IMR-90 (cell line): Measurements from ENCODE around the gene TOB2. TPM values are rescaled to one million over a fixed set of nuclear protein-coding genes. Genes with fewer than 3 reads are reported as not detected.

Source experiments
- ATAC-seq: fragments of 200-7000 bp; cut with Tn5 transposase; 2 replicates; pipeline ENCODE4 v1.9.1; 2020; ENCODE audit warnings: low read depth, mild to moderate bottlenecking, moderate library complexity
- BruUV-seq: library from RNA; stranded (reverse); fragments of 400-500 nt; replicated peaks from 2 replicates; lab custom pipeline; 2021; lab: Mats Ljungman, UMichigan
- CTCF ChIA-PET: fragments of 300-600 bp; formaldehyde crosslinking; extraction: SDS; loops from one replicate; lab custom pipeline; 2021; ENCODE audit warnings: antibody characterized with exemption; lab: Yijun Ruan, JAX
- POLR2A ChIA-PET: fragments of 300-600 bp; sonication (Branson Sonifier 250); formaldehyde crosslinking; loops from one replicate; lab custom pipeline; 2022; ENCODE audit warnings: antibody characterized with exemption; ENCODE audit not compliant: unreplicated experiment; lab: Charles Lee
- DNase-seq: peaks from one replicate; pipeline ENCODE4 v3.0.0; 2013
- H2AFZ ChIP-seq: replicated peaks from 2 replicates; pipeline ENCODE3; 2013; ENCODE audit warnings: low read length, mild to moderate bottlenecking; ENCODE audit not compliant: poor library complexity
- H2AK5ac ChIP-seq: 2 replicates; pipeline ENCODE4 v1.6.1; 2013; ENCODE audit warnings: low read depth, low read length, inconsistent platforms
- H2AK9ac ChIP-seq: replicated peaks from 2 replicates; pipeline ENCODE3; 2013; ENCODE audit warnings: mild to moderate bottlenecking, low read depth, low read length, moderate library complexity; ENCODE audit not compliant: poor library complexity
- H2BK120ac ChIP-seq: 2 replicates; pipeline ENCODE4 v1.6.1; 2013; ENCODE audit warnings: low read depth, low read length, inconsistent platforms
- H2BK15ac ChIP-seq: 3 replicates; pipeline ENCODE4 v1.6.1; 2013; ENCODE audit warnings: low read depth, low read length, inconsistent platforms
- H2BK20ac ChIP-seq: 2 replicates; pipeline ENCODE4 v1.6.1; 2013; ENCODE audit warnings: low read depth, mild to moderate bottlenecking, inconsistent platforms, low read length, moderate library complexity
- H2BK5ac ChIP-seq: 2 replicates; pipeline ENCODE4 v1.6.1; 2013; ENCODE audit warnings: mild to moderate bottlenecking, low read depth, low read length, inconsistent platforms; ENCODE audit not compliant: poor library complexity, severe bottlenecking
- H3K14ac ChIP-seq: replicated peaks from 2 replicates; pipeline ENCODE4 v1.6.1; 2013; ENCODE audit warnings: low read depth, low read length, inconsistent platforms
- H3K18ac ChIP-seq: 2 replicates; pipeline ENCODE4 v1.6.1; 2013; ENCODE audit warnings: low read depth, low read length, control low read depth
- H3K23ac ChIP-seq: 2 replicates; pipeline ENCODE4 v1.6.1; 2013; ENCODE audit warnings: low read depth, low read length, inconsistent platforms
- H3K27ac ChIP-seq: 2 replicates; pipeline ENCODE4 v1.5.1; 2013; ENCODE audit warnings: mild to moderate bottlenecking, control low read depth, low read length; ENCODE audit not compliant: insufficient read depth
- H3K27me3 ChIP-seq: 2 replicates; pipeline ENCODE4 v1.6.1; 2013; ENCODE audit warnings: low read length; ENCODE audit not compliant: control insufficient read depth, insufficient read depth
- H3K36me3 ChIP-seq: 2 replicates; pipeline ENCODE4 v1.6.1; 2013; ENCODE audit warnings: low read length, mixed read lengths; ENCODE audit not compliant: control insufficient read depth, insufficient read depth
- H3K4ac ChIP-seq: 2 replicates; pipeline ENCODE4 v1.6.1; 2013; ENCODE audit warnings: low read depth, low read length, inconsistent platforms
- H3K4me1 ChIP-seq: 2 replicates; pipeline ENCODE4 v1.6.1; 2013; ENCODE audit warnings: low read length, mixed read lengths; ENCODE audit not compliant: control insufficient read depth, insufficient read depth
- H3K4me2 ChIP-seq: 2 replicates; pipeline ENCODE4 v1.6.1; 2013; ENCODE audit warnings: low read depth, mild to moderate bottlenecking, control low read depth, low read length, moderate library complexity
- H3K4me3 ChIP-seq: 2 replicates; pipeline ENCODE4 v1.5.1; 2013; ENCODE audit warnings: low read depth, mild to moderate bottlenecking, control low read depth, low read length, moderate library complexity; ENCODE audit not compliant: insufficient read depth
- H3K56ac ChIP-seq: 2 replicates; pipeline ENCODE4 v1.6.1; 2013; ENCODE audit warnings: low read length, inconsistent platforms; ENCODE audit not compliant: insufficient read depth; ENCODE audit errors: extremely low read depth
- H3K79me1 ChIP-seq, 2 experiments: 2 replicates each; pipeline ENCODE4 v1.6.1; 2013; ENCODE audit warnings: low read length in 2 of 2, inconsistent platforms in 1 of 2, low read depth in 1 of 2
- H3K9ac ChIP-seq: 2 replicates; pipeline ENCODE4 v1.6.1; 2013; ENCODE audit warnings: low read depth, low read length, control low read depth
- H3K9me1 ChIP-seq: 2 replicates; pipeline ENCODE4 v1.6.1; 2013; ENCODE audit warnings: low read length, inconsistent platforms; ENCODE audit not compliant: insufficient read depth
- H3K9me3 ChIP-seq: 2 replicates; pipeline ENCODE4 v1.6.1; 2013; ENCODE audit warnings: low read length; ENCODE audit not compliant: control insufficient read depth, insufficient read depth
- H4K20me1 ChIP-seq: 2 replicates; pipeline ENCODE4 v1.6.1; 2013; ENCODE audit warnings: low read length, inconsistent platforms; ENCODE audit not compliant: insufficient read depth
- H4K5ac ChIP-seq: 2 replicates; pipeline ENCODE4 v1.6.1; 2013; ENCODE audit warnings: mild to moderate bottlenecking, low read depth, low read length, control low read depth
- H4K8ac ChIP-seq, 2 experiments: 2 replicates each; pipeline ENCODE4 v1.6.1; 2013; ENCODE audit warnings: low read depth in 2 of 2, low read length in 2 of 2, control low read depth in 1 of 2, inconsistent platforms in 1 of 2
- H4K91ac ChIP-seq: 2 replicates; pipeline ENCODE4 v1.6.1; 2013; ENCODE audit warnings: low read depth, low read length, inconsistent platforms; ENCODE audit not compliant: insufficient read depth
- BHLHE40 ChIP-seq: fragments of 150-350 bp; IDR thresholded peaks from 2 replicates; pipeline ENCODE4 v1.6.1; 2016; ENCODE audit warnings: mild to moderate bottlenecking, low read depth, low read length
- CEBPB ChIP-seq: IDR thresholded peaks from 2 replicates; pipeline ENCODE4 v1.6.1; 2012; ENCODE audit warnings: low read depth, low read length, improper control_type of control experiment
- CHD1 ChIP-seq: IDR thresholded peaks from 2 replicates; pipeline ENCODE4 v1.6.1; 2012; ENCODE audit warnings: low read depth, low read length, improper control_type of control experiment
- CTCF ChIP-seq: conservative IDR thresholded peaks from 2 replicates; pipeline ENCODE4 v1.5.1; 2012; ENCODE audit warnings: mild to moderate bottlenecking, low read depth, low read length, improper control_type of control experiment
- ELK1 ChIP-seq: fragments of 150-350 bp; IDR thresholded peaks from 2 replicates; pipeline ENCODE4 v1.6.1; 2016; ENCODE audit warnings: low read depth, mild to moderate bottlenecking, low read length, moderate library complexity, borderline replicate concordance
- FOS ChIP-seq: fragments of 150-350 bp; IDR thresholded peaks from 2 replicates; pipeline ENCODE4 v1.6.1; 2016; ENCODE audit warnings: low read depth, low read length
- MAZ ChIP-seq: IDR thresholded peaks from 2 replicates; pipeline ENCODE4 v1.6.1; 2012; ENCODE audit warnings: low read depth, mild to moderate bottlenecking, low read length, improper control_type of control experiment, moderate library complexity, borderline replicate concordance
- MXI1 ChIP-seq: IDR thresholded peaks from 2 replicates; pipeline ENCODE4 v1.6.1; 2012; ENCODE audit warnings: low read depth, mild to moderate bottlenecking, low read length, moderate library complexity, borderline replicate concordance
- NFE2L2 ChIP-seq: fragments of 150-350 bp; IDR thresholded peaks from 2 replicates; pipeline ENCODE4 v1.6.1; 2016; ENCODE audit warnings: low read depth, mild to moderate bottlenecking, low read length
- POLR2A ChIP-seq: IDR thresholded peaks from 2 replicates; pipeline ENCODE4 v1.6.1; 2012; ENCODE audit warnings: mild to moderate bottlenecking, low read depth, low read length
- RAD21 ChIP-seq: IDR thresholded peaks from 2 replicates; pipeline ENCODE4 v1.6.1; 2012; ENCODE audit warnings: low read length, improper control_type of control experiment
- RCOR1 ChIP-seq: IDR thresholded peaks from 2 replicates; pipeline ENCODE4 v1.6.1; 2012; ENCODE audit warnings: mild to moderate bottlenecking, low read length, improper control_type of control experiment; ENCODE audit not compliant: insufficient replicate concordance
- RFX5 ChIP-seq: IDR thresholded peaks from 2 replicates; pipeline ENCODE4 v1.8.0; 2012; ENCODE audit warnings: low read depth, mild to moderate bottlenecking, low read length, moderate library complexity
- SMC3 ChIP-seq: fragments of 150-350 bp; IDR thresholded peaks from 2 replicates; pipeline ENCODE4 v1.6.1; 2016; ENCODE audit warnings: low read depth, mild to moderate bottlenecking, antibody characterized with exemption, low read length, moderate library complexity
- USF2 ChIP-seq: fragments of 150-350 bp; IDR thresholded peaks from 2 replicates; pipeline ENCODE4 v1.6.1; 2017; ENCODE audit warnings: mild to moderate bottlenecking, antibody characterized with exemption, low read length, low read depth
- WGBS, 2 experiments: methylation state at CpG; one replicate each; pipeline versions ENCODE4 v1.1.5 to v1.1.7; 2013; ENCODE audit warnings: missing lambda C conversion rate in 2 of 2; ENCODE audit not compliant: insufficient read length in 1 of 2; ENCODE audit errors: extremely low coverage in 2 of 2; 5-methylcytosine and 5-hydroxymethylcytosine counted together
- dilution Hi-C: fragments of 300-500 bp; cut with HindIII; formaldehyde crosslinking; loops from one replicate; pipeline ENCODE4 v1.14.3; 2018; ENCODE audit warnings: low sequenced_read_pairs; ENCODE audit not compliant: unreplicated experiment
- in situ Hi-C: fragments of 300-500 bp; cut with MboI; formaldehyde crosslinking; loops from 3 replicates; pipeline ENCODE4 v1.14.3; 2019; ENCODE audit warnings: low sequenced_read_pairs, inconsistent platforms, mixed read lengths
- intact Hi-C: fragments of 100-400 bp; cut with micrococcal nuclease; formaldehyde crosslinking; loops from 2 replicates; pipeline ENCODE4 v1.10.0; 2022
- polyA plus RNA-seq, 3 experiments: library from polyadenylated mRNA; depleted of rRNA; stranded (reverse); fragments of >200 nt; gene quantifications; 2 replicates each; pipeline ENCODE4 v1.2.3, GENCODE V29; 2012; ENCODE audit warnings: low replicate concordance in 1 of 3
- total RNA-seq: library from RNA; depleted of rRNA; stranded (reverse); fragments of >200 nt; gene quantifications from 2 replicates; pipeline ENCODE4 v1.2.3, GENCODE V29; 2012

TOB2 gene
- total and polyA plus RNA-seq, 2 of the 4 experiments (the other 2 are of a cell fraction) = 17.4 to 23.3 TPM

- no peak overlapping the region for H3K4me3 ChIP-seq
- H3K4me1 ChIP-seq = peaks cover 41% of the 10 kb centered on the region
- H3K36me3 ChIP-seq = no peaks in the 10 kb centered on the region
- ChIA-PET CTCF (no interaction called here), POLR2A (no interaction called here)
- DNase-seq (peak; percentile 71), ATAC-seq (peak; percentile 7)
- no peak overlapping the region for H3K4me2 ChIP-seq
- intact Hi-C loops = no loop called here
- H3K14ac ChIP-seq = no peak overlapping the region; the same call in 1 of the 2 replicates
- in situ Hi-C loops = no loop called here
- no peak overlapping the region for H2BK20ac ChIP-seq
- no peak overlapping the region for H4K5ac ChIP-seq
- H3K56ac ChIP-seq = no peak overlapping the region
- H2BK120ac ChIP-seq = peak overlapping the region; percentile 30; the same call in 1 of the 2 replicates
- H4K20me1 ChIP-seq = peaks cover 57% of the 10 kb centered on the region
- H3K9me1 ChIP-seq = peaks cover 29% of the 10 kb centered on the region
- no peak overlapping the region for H2BK5ac ChIP-seq
- no peaks in the 10 kb centered on the region for H3K9me3 ChIP-seq
- WGBS, 2 experiments = 100% methylated on average over 1 of the region's 2 CpGs; no CpG with 5 or more reads in 1 of the 2 experiments
- no peak overlapping the region for H2AFZ ChIP-seq
- H3K27me3 ChIP-seq = no peaks in the 10 kb centered on the region
- H2BK15ac ChIP-seq = no peak overlapping the region
- H3K23ac ChIP-seq = 0 out of 2 replicates have a peak overlapping the region, but pooled peaks have one; percentile 22
- no peak overlapping the region for H3K18ac ChIP-seq
- peaks cover 22 to 88% of the 10 kb centered on the region in 2 experiments for H3K79me1 ChIP-seq
- H4K91ac ChIP-seq = peak overlapping the region; percentile 32; the same call in 1 of the 2 replicates
- H2AK9ac ChIP-seq = peak overlapping the region; percentile 20
- dilution Hi-C loops = no loop called here
- H3K4ac ChIP-seq = peak overlapping the region; percentile 14; the same call in 1 of the 2 replicates
- no peak overlapping the region for H3K9ac ChIP-seq
- peak overlapping the region; percentile 43; the same call in 1 of the 2 replicates for H2AK5ac ChIP-seq
- H3K27ac ChIP-seq = no peak overlapping the region; the same call in 1 of the 2 replicates
- no TSS peak for BruUV-seq
- H4K8ac ChIP-seq = no peak overlapping the region
- TF ChIP-seq MAZ (no peak), CTCF (no peak), USF2 (no peak), CHD1 (no peak), RAD21 (no peak), FOS (no peak), RCOR1 (no peak), ELK1 (no peak), MXI1 (no peak), POLR2A (no peak), NFE2L2 (no peak), SMC3 (no peak), RFX5 (no peak), BHLHE40 (no peak), CEBPB (no peak)
Observed at GRCh38 chr22:41482319-41482935, 35.8 kb upstream of the TOB2 start.
